Body of pancreas (tissue), 4 donors: ENCODE data around the gene NRL.

ENCODE experiments used
- CTCF ChIP-seq, 7 experiments: fragments of 450-650 bp in 4 of 7; fragments of 200-600 bp in 3 of 7; sonication (generic) in 3 of 7; IDR thresholded peaks; one replicate each; pipeline ENCODE4 v1.5.1; 2016 to 2019; ENCODE audit warnings: antibody characterized with exemption in 7 of 7
- POLR2A ChIP-seq, 3 donors: fragments of 450-650 bp; IDR thresholded peaks; one replicate each; pipeline ENCODE4 v1.6.1; 2016; ENCODE audit warnings: antibody characterized with exemption in 3 of 3, mild to moderate bottlenecking in 2 of 3

DNA sequence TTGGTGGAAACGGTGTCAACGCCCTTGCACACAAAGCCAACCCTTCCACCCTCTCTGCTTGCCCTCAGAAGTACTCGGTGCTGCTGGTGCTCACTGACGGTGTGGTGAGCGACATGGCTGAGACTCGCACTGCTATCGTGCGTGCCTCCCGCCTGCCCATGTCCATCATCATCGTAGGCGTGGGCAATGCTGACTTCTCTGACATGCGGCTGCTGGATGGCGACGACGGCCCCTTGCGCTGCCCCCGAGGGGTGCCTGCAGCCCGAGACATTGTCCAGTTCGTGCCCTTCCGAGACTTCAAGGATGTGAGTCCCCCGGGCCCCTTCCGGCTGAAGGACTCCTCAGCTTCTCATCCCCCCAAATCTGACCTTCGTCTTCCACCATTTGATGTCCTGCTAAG, 37.7 kb downstream of the NRL start:
- TF ChIP-seq CTCF (IDR thresholded peaks at IDR 0.05) (no peak), POLR2A (IDR thresholded peaks at IDR 0.05) (no peak)
